ENCODE measurements around the gene SMARCAL1.

Gene SMARCAL1

DNA sequence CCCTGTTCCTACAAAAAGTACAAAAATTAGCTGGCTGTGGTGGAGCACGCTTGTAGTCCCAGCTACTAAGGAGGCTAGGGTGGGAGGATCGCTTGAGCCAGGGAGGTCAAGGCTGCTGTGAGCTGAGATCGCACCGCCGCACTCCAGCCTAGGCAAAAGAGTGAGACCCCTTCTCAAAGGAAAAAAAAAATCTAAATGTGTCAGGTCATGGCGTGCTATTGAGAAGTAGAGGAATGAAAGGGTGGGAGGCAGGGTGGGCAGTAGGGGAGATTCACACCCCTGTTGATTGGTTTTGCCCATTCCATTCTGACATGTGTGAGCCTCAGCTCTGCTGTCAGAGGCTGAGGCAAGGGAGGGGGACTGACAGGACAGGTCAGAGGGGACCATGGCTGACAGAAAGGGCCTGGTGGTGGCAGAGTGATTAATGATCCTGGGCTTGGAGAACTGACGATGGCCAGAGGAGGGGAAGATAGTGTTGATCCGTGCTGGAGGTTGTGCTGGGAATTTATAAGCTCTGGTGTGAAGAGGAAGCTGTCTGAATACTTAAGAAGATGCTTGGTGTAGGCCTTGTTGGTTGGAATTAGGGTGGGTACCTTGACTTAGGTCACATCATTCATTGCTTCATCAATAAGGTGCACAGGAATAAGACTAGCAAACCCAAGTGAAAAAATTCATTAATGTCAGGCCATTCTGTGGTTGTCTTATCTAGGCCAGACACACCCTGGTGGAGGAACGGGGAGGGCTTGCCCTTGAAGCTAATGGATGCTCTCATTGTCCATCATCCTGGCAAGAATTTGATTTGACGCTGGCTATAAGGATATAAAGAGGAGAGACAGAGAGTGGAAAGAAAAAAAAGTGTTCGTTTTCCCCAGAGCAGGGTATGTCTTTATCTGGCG, 19.1 kb upstream of the SMARCAL1 start:
- DNase-seq = no peak

- DNase-seq = no peak
Observed at GRCh38 chr2:216394881-216395280, 17.4 kb upstream of the SMARCAL1 start.

- DNase-seq = no peak
Observed at GRCh38 chr2:216399621-216400020, 12.7 kb upstream of the SMARCAL1 start.

GRCh38 chr2:216402751-216403150, 9.5 kb upstream of the SMARCAL1 start:
- no peak for DNase-seq

DNA sequence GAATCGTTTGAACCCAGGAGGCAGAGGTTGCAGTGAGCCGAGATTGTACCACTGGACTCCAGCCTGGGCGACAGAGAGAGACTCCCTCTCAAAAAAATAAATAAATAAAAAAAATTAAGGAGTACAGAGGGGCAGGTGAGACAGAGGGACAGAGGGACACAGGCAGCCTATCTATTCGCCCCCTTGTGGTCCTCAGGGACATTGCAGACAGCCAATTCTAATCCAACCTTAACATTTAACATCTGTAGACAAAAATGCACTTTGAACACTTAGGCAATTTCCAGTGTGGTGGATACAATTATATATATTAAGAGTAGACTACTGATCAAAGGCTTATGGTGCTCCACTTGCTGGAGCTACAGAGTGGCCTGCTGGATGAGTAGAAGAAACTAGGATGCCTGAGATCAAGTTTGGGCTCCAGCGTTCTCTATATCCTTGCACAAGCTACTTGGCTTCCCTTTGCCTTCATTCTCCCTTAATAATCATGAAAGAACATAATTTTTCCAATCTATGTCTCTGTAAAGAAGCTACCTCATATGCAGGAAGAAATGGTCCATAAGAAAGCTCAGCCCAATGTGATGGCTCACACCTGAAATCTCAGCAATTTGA, 8.2 kb upstream of the SMARCAL1 start:
- DNase-seq = peak; percentile 36

DNA sequence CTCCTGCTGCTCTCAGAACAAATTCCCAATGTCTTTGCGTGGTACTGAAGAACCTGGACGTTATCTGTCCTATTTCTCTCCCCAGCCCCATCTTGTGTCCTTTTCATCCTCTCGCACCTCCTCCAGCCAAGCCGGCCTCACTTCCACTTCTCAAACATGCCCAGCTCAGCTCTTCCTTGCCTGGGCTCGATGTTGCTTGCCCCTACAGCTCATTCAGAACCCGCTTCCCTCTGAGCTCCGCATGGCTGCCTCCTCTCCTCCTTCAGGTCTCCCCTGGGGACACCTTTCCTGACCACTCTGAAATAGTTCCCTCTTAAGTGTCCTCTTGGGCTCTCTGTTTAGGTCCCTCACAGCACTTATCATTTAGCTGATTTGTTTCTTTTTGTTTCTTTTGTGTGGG, 6.7 kb upstream of the SMARCAL1 start:
- DNase-seq = no peak

GRCh38 chr2:216406826-216407225, 5.5 kb upstream of the SMARCAL1 start:
- DNase-seq = no peak

DNA sequence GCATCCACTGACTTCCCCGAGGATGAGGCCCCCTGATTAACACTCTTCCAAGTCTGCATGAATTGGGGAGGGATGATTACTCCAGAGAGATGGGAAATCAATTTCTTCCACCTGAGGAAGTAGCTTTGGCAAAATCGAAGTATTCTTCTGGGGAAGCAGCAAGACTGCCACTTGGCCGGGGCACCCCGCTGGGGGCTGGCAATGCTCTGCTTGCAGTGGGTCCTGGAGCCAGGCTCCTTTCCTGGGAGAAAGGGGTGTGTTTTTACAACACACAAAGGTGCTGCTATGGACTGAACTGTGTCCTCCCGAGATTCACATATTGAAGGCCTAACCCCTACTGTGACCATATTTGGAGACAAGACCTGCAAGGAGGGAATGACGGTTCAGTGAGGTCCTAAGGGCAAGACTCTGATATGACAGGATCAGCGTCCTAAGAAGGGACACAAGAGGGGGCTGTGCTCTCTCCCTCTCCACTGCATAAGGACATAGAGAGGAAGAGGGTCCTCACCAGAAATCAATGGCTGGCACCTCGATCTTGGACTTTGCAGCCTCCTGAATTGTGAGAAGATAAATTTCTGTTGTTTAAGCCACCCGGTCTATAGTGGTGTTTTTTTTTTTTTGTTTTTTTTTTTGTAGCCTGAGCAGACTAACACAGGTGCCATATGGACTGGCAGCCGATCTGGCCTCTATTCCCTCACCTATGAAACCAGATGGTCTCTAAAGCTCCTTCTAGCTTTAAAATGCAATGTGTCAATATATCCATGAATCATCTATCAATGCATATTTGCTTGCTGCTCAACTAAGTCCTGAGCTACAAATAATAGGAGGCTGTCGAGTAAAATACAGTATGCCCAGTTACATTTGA, 3.6 kb upstream of the SMARCAL1 start:
- no peak for DNase-seq

GRCh38 chr2:216410550-216410949, 1.7 kb upstream of the SMARCAL1 start:
- no peak for DNase-seq

GRCh38 chr2:216413882-216414281, 1.6 kb downstream of the SMARCAL1 start:
- DNase-seq = no peak

DNA sequence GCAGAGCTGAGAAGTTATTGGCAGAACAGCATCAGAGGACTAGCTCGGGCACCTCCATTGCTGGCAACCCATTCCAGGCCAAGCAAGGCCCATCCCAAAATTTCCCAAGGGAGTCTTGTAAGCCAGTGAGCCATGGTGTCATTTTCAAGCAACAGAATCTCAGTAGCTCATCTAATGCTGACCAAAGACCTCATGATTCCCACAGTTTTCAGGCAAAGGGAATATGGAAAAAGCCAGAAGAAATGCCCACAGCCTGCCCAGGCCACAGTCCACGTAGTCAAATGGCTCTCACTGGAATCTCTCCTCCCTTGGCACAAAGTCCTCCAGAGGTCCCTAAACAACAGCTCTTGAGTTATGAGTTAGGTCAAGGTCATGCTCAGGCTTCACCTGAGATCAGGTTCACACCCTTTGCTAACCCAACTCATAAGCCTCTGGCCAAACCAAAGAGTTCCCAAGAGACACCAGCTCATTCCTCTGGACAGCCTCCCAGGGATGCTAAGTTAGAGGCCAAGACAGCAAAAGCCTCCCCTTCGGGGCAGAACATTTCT, 2.6 kb downstream of the SMARCAL1 start:
- DNase-seq = no peak

GRCh38 chr2:216415541-216415940, 3.3 kb downstream of the SMARCAL1 start:
- DNase-seq = no peak

GRCh38 chr2:216416571-216417307, 4.5 kb downstream of the SMARCAL1 start:
- no peak for DNase-seq

- DNase-seq = no peak
Observed at GRCh38 chr2:216418981-216419380, 6.7 kb downstream of the SMARCAL1 start.

- no peak for DNase-seq
Observed at GRCh38 chr2:216420367-216421101, 8.2 kb downstream of the SMARCAL1 start.

- no peak for DNase-seq
Observed at GRCh38 chr2:216423071-216423470, 10.8 kb downstream of the SMARCAL1 start.

- no peak for DNase-seq
Observed at GRCh38 chr2:216424274-216424673, 12.0 kb downstream of the SMARCAL1 start.

GRCh38 chr2:216425008-216425787, 12.9 kb downstream of the SMARCAL1 start:
- no peak for DNase-seq

- no peak for DNase-seq
Observed at GRCh38 chr2:216426166-216426777, 14.0 kb downstream of the SMARCAL1 start.

GRCh38 chr2:216426938-216427337, 14.7 kb downstream of the SMARCAL1 start:
- DNase-seq = no peak
